HepG2 (cell line): ENCODE data around the gene RAI2.

Source experiments
- NFYB ChIP-seq: sonication (generic); formaldehyde crosslinking; IDR thresholded peaks from 2 replicates; pipeline ENCODE4 v1.4.0; 2020; ENCODE audit warnings: missing genetic modification reagents
- SETDB1 ChIP-seq: sonication (generic); formaldehyde crosslinking; IDR thresholded peaks from 2 replicates; pipeline ENCODE4 v1.5.1; 2020; ENCODE audit warnings: missing genetic modification reagents, mild to moderate bottlenecking, borderline replicate concordance
- SMC3 ChIP-seq: IDR thresholded peaks from 2 replicates; pipeline ENCODE4 v1.6.1; 2011; ENCODE audit warnings: low read length, improper control_type of control experiment
- ZNF207 ChIP-seq: fragments of 450-650 bp; IDR thresholded peaks from 2 replicates; pipeline ENCODE4 v1.6.1; 2016; ENCODE audit warnings: antibody characterized with exemption, borderline replicate concordance

DNA sequence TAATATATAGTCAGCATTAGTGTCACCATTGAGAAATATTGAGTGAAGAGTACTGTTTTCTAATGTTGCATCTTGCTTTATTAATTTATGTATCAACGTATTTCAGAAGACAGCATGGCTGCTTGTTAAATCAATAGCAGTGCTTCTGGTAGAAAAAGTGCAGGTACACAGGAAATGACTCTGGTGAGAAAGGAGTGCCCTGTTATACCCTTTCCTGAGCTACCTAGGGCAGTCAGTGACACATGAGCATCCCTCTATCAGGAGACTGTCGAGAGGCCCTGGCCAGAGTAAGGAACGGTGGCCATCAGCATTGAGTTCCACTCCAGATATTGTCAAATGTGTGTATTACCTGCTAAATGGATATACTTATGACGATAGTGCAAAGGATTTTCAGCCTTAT lies 81.7 kb downstream of the RAI2 start:
- TF ChIP-seq NFYB (no peak), SETDB1 (CRISPR knock-in tag) (no peak), SMC3 (no peak), ZNF207 (no peak)
